ENCODE measurements around the gene GPR85. TPM values are rescaled to one million over a fixed set of nuclear protein-coding genes. Genes with fewer than 3 reads are reported as not detected.

GPR85 gene
- total and polyA plus RNA-seq, 7 donors: 0.09 to 0.19 (median 0.17) TPM; not detected in 3

DNA sequence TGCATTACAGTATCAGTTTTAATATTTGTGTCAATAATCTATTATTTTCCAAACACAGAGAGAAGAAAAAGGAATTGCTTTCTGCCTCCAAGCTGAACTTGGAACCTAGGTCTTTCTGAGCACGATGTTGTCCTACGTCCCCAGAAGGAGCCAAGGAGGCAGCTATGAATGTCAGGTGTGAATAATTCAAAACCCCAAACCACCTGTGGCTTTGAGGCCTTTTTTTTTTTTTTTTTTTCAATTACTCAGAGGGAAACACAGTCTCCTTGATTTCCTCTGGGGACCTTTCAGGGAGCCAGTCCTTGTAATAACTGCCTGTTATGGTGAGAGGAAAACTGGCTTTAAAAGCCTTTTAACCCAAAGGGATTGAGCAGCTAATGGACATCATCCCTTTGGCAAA lies 8.3 kb downstream of the GPR85 start:
- DNase-seq (no peak), ATAC-seq (no peak)
- TF ChIP-seq, protein P1, sequence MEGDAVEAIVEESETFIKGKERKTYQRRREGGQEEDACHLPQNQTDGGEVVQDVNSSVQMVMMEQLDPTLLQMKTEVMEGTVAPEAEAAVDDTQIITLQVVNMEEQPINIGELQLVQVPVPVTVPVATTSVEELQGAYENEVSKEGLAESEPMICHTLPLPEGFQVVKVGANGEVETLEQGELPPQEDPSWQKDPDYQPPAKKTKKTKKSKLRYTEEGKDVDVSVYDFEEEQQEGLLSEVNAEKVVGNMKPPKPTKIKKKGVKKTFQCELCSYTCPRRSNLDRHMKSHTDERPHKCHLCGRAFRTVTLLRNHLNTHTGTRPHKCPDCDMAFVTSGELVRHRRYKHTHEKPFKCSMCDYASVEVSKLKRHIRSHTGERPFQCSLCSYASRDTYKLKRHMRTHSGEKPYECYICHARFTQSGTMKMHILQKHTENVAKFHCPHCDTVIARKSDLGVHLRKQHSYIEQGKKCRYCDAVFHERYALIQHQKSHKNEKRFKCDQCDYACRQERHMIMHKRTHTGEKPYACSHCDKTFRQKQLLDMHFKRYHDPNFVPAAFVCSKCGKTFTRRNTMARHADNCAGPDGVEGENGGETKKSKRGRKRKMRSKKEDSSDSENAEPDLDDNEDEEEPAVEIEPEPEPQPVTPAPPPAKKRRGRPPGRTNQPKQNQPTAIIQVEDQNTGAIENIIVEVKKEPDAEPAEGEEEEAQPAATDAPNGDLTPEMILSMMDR (IDR thresholded peaks at IDR 0.05): no peak
- H3K36me3 ChIP-seq (ENCODE audit: insufficient read depth in 1 of 2, low read depth in 1 of 2): no peaks in the 10 kb centered on the region
- H3K4me3 ChIP-seq: no peak overlapping the region
- no peak overlapping the region for H3K27ac ChIP-seq
- H3K27me3 ChIP-seq (ENCODE audit: insufficient read depth in 3 of 3, low read length in 2 of 3): peaks cover 0 to 4% (median 0%) of the 10 kb centered on the region in 3 donors
- no peaks in the 10 kb centered on the region for H3K4me1 ChIP-seq
- intact Hi-C loops (cut with DNase I): no loop called here
- WGBS, 3 donors: 46 to 65% (median 52%) methylated on average over 2 of the region's 2 CpGs
- no peaks in the 10 kb centered on the region for H3K9me3 ChIP-seq

DNA sequence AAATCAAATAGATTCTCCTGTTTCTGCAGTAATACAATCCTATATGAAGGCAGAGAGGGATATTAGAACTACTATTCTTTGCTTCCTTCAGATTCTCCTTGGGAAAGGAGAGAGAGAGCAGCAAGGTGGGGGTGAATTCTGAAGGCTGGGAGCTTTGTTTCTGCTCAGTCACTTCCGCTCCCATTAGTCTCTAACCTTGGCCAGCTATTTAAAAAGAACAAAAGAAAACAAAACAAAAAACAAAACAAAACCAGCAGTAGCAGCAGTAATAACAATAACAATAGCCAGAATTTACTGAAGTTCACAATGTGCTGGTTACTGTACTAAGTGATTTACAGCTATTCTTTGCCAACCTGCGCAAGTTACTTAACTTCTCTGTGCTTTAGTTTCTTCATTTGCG lies 9.9 kb downstream of the GPR85 start:
- no peaks in the 10 kb centered on the region for H3K9me3 ChIP-seq
- TF ChIP-seq, protein P1 (IDR thresholded peaks at IDR 0.05): no peak
- H3K27me3 ChIP-seq (ENCODE audit: insufficient read depth in 3 of 3, low read length in 2 of 3): peaks cover 0 to 4% (median 0%) of the 10 kb centered on the region in 3 donors
- H3K4me3 ChIP-seq: no peak overlapping the region
- intact Hi-C loops (cut with DNase I): no loop called here
- DNase-seq (no peak), ATAC-seq (no peak)
- H3K4me1 ChIP-seq: no peaks in the 10 kb centered on the region
- no peaks in the 10 kb centered on the region for H3K36me3 ChIP-seq (ENCODE audit: insufficient read depth in 1 of 2, low read depth in 1 of 2)
- no peak overlapping the region for H3K27ac ChIP-seq
- 72 to 85% (median 80%) methylated on average over 3 of the region's 3 CpGs for WGBS, 3 donors

DNA sequence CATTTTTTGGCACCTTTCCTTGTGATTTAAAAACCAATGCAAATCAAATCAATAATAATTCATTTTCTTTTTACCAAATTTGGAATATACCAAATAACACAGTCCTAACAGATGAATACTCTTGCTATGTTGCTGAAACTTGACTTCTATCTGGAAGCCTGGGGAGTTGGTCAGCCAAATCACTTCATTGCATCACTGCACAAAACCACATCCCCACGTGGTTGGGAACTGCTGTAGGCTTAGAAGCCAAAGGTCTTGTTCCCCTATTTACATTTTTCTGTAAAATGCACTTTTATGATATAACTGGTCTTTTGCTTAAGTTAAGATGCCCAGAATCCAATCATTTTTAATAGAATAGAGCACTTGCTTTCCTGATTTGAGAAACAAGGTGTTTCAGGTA lies 15.2 kb downstream of the GPR85 start:
- ATAC-seq (no peak), DNase-seq (no peak)
- Histone ChIP-seq H3K27me3 (ENCODE audit: insufficient read depth in 3 of 3, low read length in 2 of 3) (peaks cover 0 to 2% (median 0%) of the 10 kb centered on the region in 3 donors), H3K4me3 (no peak overlapping the region), H3K27ac (no peak overlapping the region), H3K4me1 (no peaks in the 10 kb centered on the region), H3K36me3 (ENCODE audit: insufficient read depth in 1 of 2, low read depth in 1 of 2) (no peaks in the 10 kb centered on the region), H3K9me3 (no peaks in the 10 kb centered on the region)
- TF ChIP-seq, protein P1 (IDR thresholded peaks at IDR 0.05): no peak
- intact Hi-C loops (cut with DNase I): no loop called here
- 7 to 18% (median 8%) methylated on average over 1 of the region's 1 CpG for WGBS, 3 donors

DNA sequence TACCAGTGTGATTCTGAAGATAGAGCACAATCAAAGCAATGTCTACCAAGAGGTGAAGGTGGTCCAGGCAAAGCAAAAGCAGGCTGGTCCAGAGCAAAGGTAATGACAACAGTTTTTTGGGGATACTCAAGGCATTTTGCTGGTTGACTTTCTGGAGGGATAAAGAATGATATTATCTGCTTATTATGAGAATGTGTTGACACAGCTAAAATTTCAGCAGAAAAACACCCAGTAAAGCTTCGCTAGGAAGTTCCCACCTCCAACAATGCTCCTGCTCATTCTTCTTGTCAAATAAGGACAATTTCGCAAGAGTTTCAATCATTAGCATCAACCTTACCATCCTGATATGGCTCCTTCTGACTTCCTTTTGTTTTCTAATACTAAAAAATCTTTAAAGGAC lies 24.1 kb downstream of the GPR85 start:
- Histone ChIP-seq H3K9me3 (no peaks in the 10 kb centered on the region), H3K27ac (no peak overlapping the region), H3K4me3 (no peak overlapping the region), H3K27me3 (ENCODE audit: insufficient read depth in 3 of 3, low read length in 2 of 3) (peaks cover 0 to 4% (median 0%) of the 10 kb centered on the region in 3 donors), H3K4me1 (no peaks in the 10 kb centered on the region), H3K36me3 (ENCODE audit: insufficient read depth in 1 of 2, low read depth in 1 of 2) (no peaks in the 10 kb centered on the region)
- ATAC-seq (no peak), DNase-seq (no peak)
- intact Hi-C loops (cut with DNase I): no loop called here
- 78 to 87% (median 82%) methylated on average over 2 of the region's 2 CpGs for WGBS, 3 donors
- TF ChIP-seq, protein P1 (IDR thresholded peaks at IDR 0.05): no peak

DNA sequence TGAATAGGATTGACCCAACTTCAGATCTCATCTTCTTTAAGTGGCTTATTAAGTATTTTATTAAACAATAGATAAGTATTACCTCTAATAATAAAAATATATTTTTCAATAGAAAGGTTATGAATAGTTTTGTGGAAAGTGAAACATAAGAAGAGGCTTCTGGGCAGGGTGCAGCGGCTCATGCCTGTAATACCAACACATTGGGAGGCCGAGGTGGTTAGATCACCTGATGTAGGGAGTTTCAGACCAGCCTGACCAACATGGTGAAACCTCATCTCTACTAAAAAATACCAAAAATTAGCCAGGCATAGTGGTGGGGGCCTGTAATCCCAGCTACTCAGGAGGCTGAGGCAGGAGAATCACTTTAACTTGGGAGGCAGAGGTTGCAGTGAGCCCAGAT lies 26.5 kb downstream of the GPR85 start:
- intact Hi-C loops (cut with DNase I): no loop called here
- H3K4me1 ChIP-seq: no peaks in the 10 kb centered on the region
- DNase-seq: no peak
- no peak for ATAC-seq
- TF ChIP-seq, protein P1 (IDR thresholded peaks at IDR 0.05): no peak
- no peaks in the 10 kb centered on the region for H3K9me3 ChIP-seq
- WGBS, 3 donors: 78 to 82% (median 78%) methylated on average over 2 of the region's 2 CpGs
- H3K27me3 ChIP-seq (ENCODE audit: insufficient read depth in 3 of 3, low read length in 2 of 3): no peaks in the 10 kb centered on the region
- H3K27ac ChIP-seq: no peak overlapping the region
- H3K36me3 ChIP-seq (ENCODE audit: insufficient read depth in 1 of 2, low read depth in 1 of 2): no peaks in the 10 kb centered on the region
- no peak overlapping the region for H3K4me3 ChIP-seq
